HCT116 (cell line): ENCODE data around the gene KLHL2. TPM values are rescaled to one million over a fixed set of nuclear protein-coding genes. Genes with fewer than 3 reads are reported as not detected.

Experiments
- ATAC-seq: fragments of 200-7000 bp; cut with Tn5 transposase; 2 replicates; pipeline ENCODE4 v1.9.1; 2020; ENCODE audit warnings: mild to moderate bottlenecking, moderate library complexity
- BruUV-seq: library from RNA; stranded (reverse); fragments of 400-500 nt; replicated peaks from 2 replicates; lab custom pipeline; 2021; lab: Mats Ljungman, UMichigan
- CTCF ChIA-PET: fragments of 300-600 bp; sonication (Branson Sonifier 250); formaldehyde crosslinking; loops from one replicate; lab custom pipeline; 2021; ENCODE audit warnings: antibody characterized with exemption; lab: Charles Lee
- POLR2A ChIA-PET: fragments of 300-600, 350-600 bp; sonication (Branson Sonifier 250); formaldehyde crosslinking; loops from one replicate; lab custom pipeline; 2021; ENCODE audit warnings: antibody characterized with exemption; lab: Charles Lee
- RAD21 ChIA-PET, 2 experiments: fragments of 300-600 bp; sonication (Branson Sonifier 250); formaldehyde crosslinking; loops; one replicate each; lab custom pipeline; 2023; ENCODE audit warnings: low total read pairs in 2 of 2; ENCODE audit not compliant: uncharacterized antibody in 2 of 2, unreplicated experiment in 2 of 2, low non-redundant PET in 1 of 2; lab: Charles Lee
- DNase-seq: peaks from one replicate; pipeline ENCODE4 v3.0.0-alpha.2; 2010; ENCODE audit warnings: low read depth, low spot score
- H2AFZ ChIP-seq: fragments of 200-600 bp; shearing (Covaris generic), sonication (generic); 2 replicates; pipeline ENCODE4 v1.6.1; 2017; ENCODE audit warnings: low read depth, mixed run types, mixed read lengths, antibody characterized with exemption, low read length; ENCODE audit not compliant: poor library complexity, severe bottlenecking
- H3K27ac ChIP-seq: 2 replicates; pipeline ENCODE4 v1.5.1; 2012; ENCODE audit warnings: low read depth, low read length
- H3K27me3 ChIP-seq: fragments of 200-600 bp; sonication (generic); 2 replicates; pipeline ENCODE4 v1.6.1; 2016; ENCODE audit warnings: mixed run types, low read length, mixed read lengths; ENCODE audit not compliant: insufficient read depth
- H3K36me3 ChIP-seq, 2 experiments: fragments of 200-500 bp in 1 of 2; fragments of 200-600 bp in 1 of 2; sonication (Bioruptor generic) in 1 of 2; sonication (generic) in 1 of 2; 2 replicates each; pipeline versions ENCODE4 v1.5.1 to v1.6.1; 2014 to 2016; ENCODE audit warnings: low read length in 2 of 2, inconsistent platforms in 1 of 2, mixed read lengths in 1 of 2, mixed run types in 1 of 2; ENCODE audit not compliant: insufficient read depth in 2 of 2, control insufficient read depth in 1 of 2
- H3K4me1 ChIP-seq, 2 experiments: fragments of 200-600 bp in 1 of 2; sonication (generic) in 1 of 2; 2 replicates each; pipeline versions ENCODE4 v1.5.1 to v1.6.1; 2012 to 2017; ENCODE audit warnings: low read length in 2 of 2, inconsistent platforms in 1 of 2, mild to moderate bottlenecking in 1 of 2, mixed read lengths in 1 of 2, mixed run types in 1 of 2, moderate library complexity in 1 of 2; ENCODE audit not compliant: insufficient read depth in 2 of 2, control insufficient read depth in 1 of 2
- H3K4me2 ChIP-seq: fragments of 200-600 bp; sonication (generic); 2 replicates; pipeline ENCODE4 v1.6.1; 2017; ENCODE audit warnings: mixed run types, low read length, mixed read lengths
- H3K4me3 ChIP-seq, 2 experiments: fragments of 200-600 bp in 1 of 2; sonication (generic) in 1 of 2; replicated peaks in 1 of 2; 2 replicates each; pipeline ENCODE4 v1.5.1; 2011 to 2016; ENCODE audit warnings: low read length in 2 of 2, control low read depth in 1 of 2, low read depth in 1 of 2, mild to moderate bottlenecking in 1 of 2, mixed read lengths in 1 of 2, mixed run types in 1 of 2
- H3K79me2 ChIP-seq: fragments of 200-600 bp; sonication (generic); 2 replicates; pipeline ENCODE4 v1.6.1; 2017; ENCODE audit warnings: mild to moderate bottlenecking, mixed run types, low read length, moderate library complexity, mixed read lengths; ENCODE audit not compliant: insufficient read depth
- H3K9ac ChIP-seq: fragments of 200-600 bp; sonication (generic); 2 replicates; pipeline ENCODE4 v1.6.1; 2016; ENCODE audit warnings: low read length, mixed read lengths
- H3K9me2 ChIP-seq: fragments of 200-600 bp; sonication (generic), shearing (Covaris generic); 2 replicates; pipeline ENCODE4 v1.6.1; 2017; ENCODE audit warnings: mixed run types, mild to moderate bottlenecking, moderate library complexity; ENCODE audit not compliant: insufficient read depth
- H3K9me3 ChIP-seq, 2 experiments: fragments of 200-500 bp in 1 of 2; fragments of 200-600 bp in 1 of 2; sonication (Bioruptor generic) in 1 of 2; sonication (generic) in 1 of 2; 2 replicates each; pipeline ENCODE4 v1.6.1; 2014 to 2017; ENCODE audit warnings: low read length in 2 of 2, mixed read lengths in 2 of 2, inconsistent platforms in 1 of 2, low read depth in 1 of 2, mild to moderate bottlenecking in 1 of 2, mixed run types in 1 of 2, moderate library complexity in 1 of 2; ENCODE audit not compliant: control insufficient read depth in 1 of 2, insufficient read depth in 1 of 2
- H4K20me1 ChIP-seq: fragments of 200-600 bp; sonication (generic), shearing (Covaris generic); 2 replicates; pipeline ENCODE4 v1.6.1; 2017; ENCODE audit warnings: mixed run types, mild to moderate bottlenecking, moderate library complexity; ENCODE audit not compliant: insufficient read depth
- ATF3 ChIP-seq: IDR thresholded peaks from 2 replicates; pipeline ENCODE4 v1.6.1; 2012
- CBX3 ChIP-seq: IDR thresholded peaks from 2 replicates; pipeline ENCODE4 v1.6.1; 2012; ENCODE audit warnings: low read depth
- CEBPB ChIP-seq: IDR thresholded peaks from 2 replicates; pipeline ENCODE4 v1.6.1; 2012; ENCODE audit warnings: low read depth
- CTCF ChIP-seq, 3 experiments: fragments of 200-600 bp in 1 of 3; sonication (generic) in 1 of 3; IDR thresholded peaks in 2 of 3; conservative IDR thresholded peaks in 1 of 3; 2 replicates each; pipeline ENCODE4 v1.5.1; 2012 to 2017; ENCODE audit warnings: low read depth in 2 of 3, low read length in 2 of 3, antibody characterized with exemption in 1 of 3, borderline replicate concordance in 1 of 3, control low read depth in 1 of 3, mild to moderate bottlenecking in 1 of 3, mixed read lengths in 1 of 3, mixed run types in 1 of 3, moderate library complexity in 1 of 3; ENCODE audit not compliant: insufficient read depth in 1 of 3
- ELF1 ChIP-seq: IDR thresholded peaks from 2 replicates; pipeline ENCODE4 v1.6.1; 2012; ENCODE audit warnings: low read depth, borderline replicate concordance
- FOSL1 ChIP-seq: IDR thresholded peaks from 2 replicates; pipeline ENCODE4 v1.6.1; 2012; ENCODE audit warnings: low read depth
- MAX ChIP-seq: IDR thresholded peaks from 2 replicates; pipeline ENCODE4 v1.6.1; 2012
- POLR2AphosphoS5 ChIP-seq: IDR thresholded peaks from 2 replicates; pipeline ENCODE4 v1.6.1; 2011; ENCODE audit warnings: mild to moderate bottlenecking, low read depth, low read length, moderate library complexity
- RAD21 ChIP-seq: IDR thresholded peaks from 2 replicates; pipeline ENCODE4 v1.6.1; 2012; ENCODE audit warnings: low read depth, mild to moderate bottlenecking
- TCF7L2 ChIP-seq: IDR thresholded peaks from 2 replicates; pipeline ENCODE4 v1.7.0; 2011; ENCODE audit warnings: borderline replicate concordance, inconsistent platforms; ENCODE audit not compliant: insufficient read depth, insufficient read length; ENCODE audit errors: extremely low read depth
- ZNF274 ChIP-seq: fragments of 200-500 bp; sonication (Bioruptor generic); IDR thresholded peaks from 2 replicates; pipeline ENCODE4 v1.6.1; 2014; ENCODE audit warnings: mild to moderate bottlenecking, low read depth, low read length, inconsistent platforms
- intact Hi-C: fragments of 100-400 bp; cut with micrococcal nuclease; formaldehyde crosslinking; loops from 2 replicates; pipeline ENCODE4 v1.10.0; 2022
- total RNA-seq: library from RNA; stranded (reverse); gene quantifications from one replicate; pipeline ENCODE4 v1.2.1, GENCODE V29; 2021; ENCODE audit not compliant: unreplicated experiment

The KLHL2 gene
- total RNA-seq, 1 experiment from 2014 or later, result 24.6 TPM

GRCh38 chr4:165324236-165324917 is 117.0 kb downstream of the KLHL2 start:
- intact Hi-C loops, result no loop called here
- no TSS peak for BruUV-seq

More at GRCh38 chr4:165324236-165324917, 117.0 kb downstream of the KLHL2 start:
- ChIA-PET RAD21 (no interaction called here), POLR2A (no interaction called here), CTCF (interaction anchor here (0.7 kb wide), 2 partner anchors 193 to 212 kb away, joined by 3 read pairs; partner anchors contain the start of gene TMEM192)
- H3K79me2 ChIP-seq, result peaks cover 18% of the 10 kb centered on the region
- H3K4me3 ChIP-seq, result no peak overlapping the region
- H2AFZ ChIP-seq, result no peak overlapping the region
- no peak overlapping the region for H3K27ac ChIP-seq
- H3K27me3 ChIP-seq, result no peaks in the 10 kb centered on the region
- H3K36me3 ChIP-seq, result peaks cover 0 to 5% of the 10 kb centered on the region in 2 experiments; a peak in 1 of 4 replicates
- H3K9me3 ChIP-seq, result no peaks in the 10 kb centered on the region; a peak in 1 of 4 replicates
- no peak for DNase-seq
- no peaks in the 10 kb centered on the region for H4K20me1 ChIP-seq
- no peaks in the 10 kb centered on the region for H3K9me2 ChIP-seq
- H3K4me2 ChIP-seq, result no peak overlapping the region
- H3K4me1 ChIP-seq, result peaks cover 11 to 28% of the 10 kb centered on the region in 2 experiments
- H3K9ac ChIP-seq, result no peak overlapping the region
- TF ChIP-seq TCF7L2 (no peak), ELF1 (no peak), ATF3 (no peak), CEBPB (no peak), FOSL1 (no peak), CTCF (IDR thresholded peaks at IDR 0.05 in 2 of 3, conservative IDR thresholded peaks at IDR 0.05 in 1 of 3; ENCODE audit: borderline replicate concordance in 1 of 3, insufficient read depth in 1 of 3, low read depth in 2 of 3, low read length in 2 of 3) (no peak; a peak in 1 of 6 replicates), MAX (no peak), CBX3 (no peak), POLR2AphosphoS5 (no peak), RAD21 (no peak), ZNF274 (no peak)
- no peak for ATAC-seq
